ENCODE results near the gene SLC18A3.

SLC18A3 gene

GRCh38 chr10:49647985-49648795, 38.1 kb downstream of the SLC18A3 start:
- no peak for DNase-seq (ENCODE audit: extremely low read depth in 1 of 2, low read depth in 1 of 2)

- DNase-seq (ENCODE audit: extremely low read depth in 1 of 2, low read depth in 1 of 2) = no peak
These were observed 39.2 kb downstream of the SLC18A3 start for GRCh38 chr10:49649294-49649693.

GRCh38 chr10:49649936-49650723, 40.0 kb downstream of the SLC18A3 start:
- no peak for DNase-seq (ENCODE audit: extremely low read depth in 1 of 2, low read depth in 1 of 2)

DNA sequence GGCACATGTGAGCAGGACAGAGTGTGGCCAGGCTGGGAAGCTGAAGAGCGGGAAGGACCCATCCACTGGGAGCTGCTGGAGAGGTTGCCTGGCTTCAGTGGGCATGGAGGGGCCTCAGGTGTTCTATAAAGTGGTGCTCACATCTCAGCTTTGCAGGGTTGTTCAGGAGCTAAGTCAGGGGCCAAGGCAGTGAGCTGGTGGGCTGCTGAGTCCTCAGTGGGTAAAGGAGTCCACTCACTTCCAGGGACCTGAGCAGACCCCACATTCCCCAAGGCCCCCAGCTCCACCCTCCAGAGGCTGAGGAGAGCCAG, 40.6 kb downstream of the SLC18A3 start:
- DNase-seq (ENCODE audit: extremely low read depth in 1 of 2, low read depth in 1 of 2) = no peak

GRCh38 chr10:49651039-49651835, 41.1 kb downstream of the SLC18A3 start:
- no peak for DNase-seq (ENCODE audit: extremely low read depth in 1 of 2, low read depth in 1 of 2)

GRCh38 chr10:49651917-49652316, 41.8 kb downstream of the SLC18A3 start:
- no peak for DNase-seq (ENCODE audit: extremely low read depth in 1 of 2, low read depth in 1 of 2)

GRCh38 chr10:49652421-49653272, 42.5 kb downstream of the SLC18A3 start:
- DNase-seq (ENCODE audit: extremely low read depth in 1 of 2, low read depth in 1 of 2) = no peak

DNA sequence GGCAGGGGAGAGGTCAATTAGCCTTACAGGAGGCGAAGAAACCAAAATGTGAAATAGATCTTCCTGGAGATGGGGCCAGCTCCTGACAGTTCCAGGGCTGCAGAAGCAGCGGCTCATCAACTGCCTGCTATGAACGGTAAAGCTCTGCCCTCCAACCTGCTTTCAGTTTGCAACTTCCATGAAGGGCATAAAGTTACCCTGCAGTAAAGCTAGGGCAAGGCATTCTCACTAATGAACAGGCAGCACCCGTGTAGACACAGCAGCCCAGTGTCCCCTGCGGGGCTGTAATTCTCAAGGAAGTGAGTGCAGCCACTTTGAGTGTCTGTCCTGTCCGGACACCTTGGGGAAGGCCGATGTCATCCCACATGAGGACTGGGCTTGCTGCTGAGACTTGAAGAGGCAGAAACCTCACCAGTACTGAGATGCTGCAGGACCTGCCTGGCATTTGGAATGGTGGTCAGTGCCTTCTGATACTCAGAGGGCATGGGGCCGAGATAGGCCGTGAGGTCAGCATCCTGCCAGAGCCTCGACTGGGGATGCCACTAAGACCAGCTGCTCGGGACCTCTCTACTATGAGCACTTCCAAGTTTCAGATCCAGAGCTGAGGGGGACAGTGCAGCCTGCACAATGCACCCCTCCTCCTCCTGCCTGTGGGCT, 43.3 kb downstream of the SLC18A3 start:
- DNase-seq (ENCODE audit: extremely low read depth in 1 of 2, low read depth in 1 of 2) = no peak

DNA sequence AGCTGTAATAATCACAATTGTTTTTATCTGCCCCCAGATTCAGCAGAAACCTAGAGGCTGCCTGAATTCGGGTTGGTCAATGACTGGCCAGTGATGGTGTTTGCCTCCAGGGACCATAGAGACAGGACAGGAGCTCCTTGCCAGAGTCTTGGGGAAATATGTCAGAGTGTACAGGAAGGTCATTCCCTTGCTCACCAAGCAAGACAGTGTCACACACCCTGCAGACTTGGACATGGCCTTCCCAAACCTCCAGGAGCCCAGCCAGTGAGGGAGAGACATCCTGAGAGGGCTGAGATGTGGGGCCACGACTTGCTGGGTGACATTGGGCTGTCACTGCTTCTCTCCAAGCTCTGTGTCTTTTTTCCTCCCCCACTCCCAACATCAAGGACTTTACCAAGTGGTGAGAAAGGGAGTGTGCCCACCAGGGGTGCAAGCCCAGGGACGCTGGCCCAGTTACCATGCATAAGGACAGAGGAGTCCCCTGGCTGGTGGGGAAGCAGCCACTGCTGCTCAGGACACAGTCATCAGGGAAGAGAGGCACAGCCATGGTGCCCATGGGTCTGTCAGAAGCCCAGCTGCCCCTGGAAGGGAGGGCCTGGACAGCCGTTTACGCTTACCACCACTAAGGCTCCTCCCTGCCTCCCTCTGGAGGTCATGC, 44.1 kb downstream of the SLC18A3 start:
- no peak for DNase-seq (ENCODE audit: extremely low read depth in 1 of 2, low read depth in 1 of 2)

DNA sequence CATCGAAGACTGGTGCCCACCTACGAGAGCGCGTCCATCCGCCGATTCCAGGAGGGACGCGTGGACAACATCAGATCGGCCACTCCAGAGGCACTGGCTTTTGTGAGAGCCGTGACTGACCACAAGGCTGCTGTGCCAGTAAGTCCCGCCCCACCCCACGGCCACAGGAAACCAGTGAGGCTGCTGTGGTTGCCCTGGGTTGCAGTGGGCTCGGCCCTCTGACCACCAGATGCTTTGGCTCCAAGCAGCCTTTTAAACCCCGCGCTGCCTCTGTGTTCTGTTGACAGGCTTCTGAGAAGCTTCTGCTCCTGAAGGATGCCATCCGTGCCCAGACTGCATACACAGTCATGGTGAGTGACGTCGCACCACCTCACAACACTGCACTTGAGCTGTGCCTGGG, 45.0 kb downstream of the SLC18A3 start:
- DNase-seq (ENCODE audit: extremely low read depth in 1 of 2, low read depth in 1 of 2) = no peak

- no peak for DNase-seq (ENCODE audit: extremely low read depth in 1 of 2, low read depth in 1 of 2)
These were observed 46.9 kb downstream of the SLC18A3 start for GRCh38 chr10:49656845-49657493.

DNA sequence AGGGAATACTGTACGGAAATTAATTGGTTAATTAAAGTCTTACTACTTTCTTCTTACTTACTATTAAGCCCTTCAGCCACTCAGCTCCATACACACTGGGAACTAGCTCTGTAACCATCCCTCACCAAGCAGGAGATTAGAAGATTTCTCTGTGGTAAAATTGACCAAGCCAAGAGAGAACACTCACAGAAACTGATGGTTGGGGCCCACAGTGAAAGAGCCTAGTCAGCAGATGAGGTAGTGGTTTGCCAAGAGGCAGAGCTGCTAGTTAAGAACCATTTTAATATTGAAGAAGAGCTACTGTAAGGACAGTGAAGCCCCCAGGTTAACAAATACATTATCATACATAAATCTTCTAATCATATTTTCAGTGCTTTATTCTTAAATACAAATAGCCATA, 47.5 kb downstream of the SLC18A3 start:
- DNase-seq (ENCODE audit: extremely low read depth in 1 of 2, low read depth in 1 of 2) = no peak

GRCh38 chr10:49661140-49661856, 51.2 kb downstream of the SLC18A3 start:
- DNase-seq (ENCODE audit: extremely low read depth in 1 of 2, low read depth in 1 of 2) = no peak
